ENCODE results near the gene RAB1A. TPM values are rescaled to one million over a fixed set of nuclear protein-coding genes. Genes with fewer than 3 reads are reported as not detected.

RAB1A gene
- total RNA-seq, 2 donors from 2014 or later = 187 to 212 TPM

DNA sequence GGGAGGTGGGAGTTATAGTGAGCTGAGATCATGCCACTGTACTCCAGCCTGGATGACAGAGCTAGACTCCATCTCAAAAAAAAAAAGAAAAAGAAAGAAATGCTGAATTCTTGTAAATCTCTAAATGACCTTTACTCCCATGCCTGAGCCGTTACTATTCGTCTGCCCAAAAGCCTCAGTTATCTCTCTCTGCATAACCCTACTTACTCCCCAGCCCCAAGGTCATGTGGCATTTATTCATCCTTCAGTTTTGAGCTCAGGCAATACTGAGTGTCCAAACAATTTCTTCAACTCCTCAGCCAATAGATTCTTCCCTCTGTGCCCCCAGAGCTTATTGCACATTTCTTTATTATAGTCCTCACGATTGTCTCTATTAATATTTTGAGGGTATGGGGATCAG lies 28.8 kb downstream of the RAB1A start:
- DNase-seq = no peak
- no peak overlapping the region for H3K27ac ChIP-seq
- no peaks in the 10 kb centered on the region for H3K27me3 ChIP-seq
- intact Hi-C loops (cut with DNase I) = no loop called here
- H3K4me3 ChIP-seq = no peak overlapping the region
- H3K9ac ChIP-seq (ENCODE audit: low read depth in 2 of 2, low read length in 2 of 2) = no peak overlapping the region
- H3K36me3 ChIP-seq = no peaks in the 10 kb centered on the region
- no peaks in the 10 kb centered on the region for H3K4me1 ChIP-seq
- H3K9me3 ChIP-seq = no peaks in the 10 kb centered on the region
- TF ChIP-seq CTCF (IDR thresholded peaks at IDR 0.05) = no peak

DNA sequence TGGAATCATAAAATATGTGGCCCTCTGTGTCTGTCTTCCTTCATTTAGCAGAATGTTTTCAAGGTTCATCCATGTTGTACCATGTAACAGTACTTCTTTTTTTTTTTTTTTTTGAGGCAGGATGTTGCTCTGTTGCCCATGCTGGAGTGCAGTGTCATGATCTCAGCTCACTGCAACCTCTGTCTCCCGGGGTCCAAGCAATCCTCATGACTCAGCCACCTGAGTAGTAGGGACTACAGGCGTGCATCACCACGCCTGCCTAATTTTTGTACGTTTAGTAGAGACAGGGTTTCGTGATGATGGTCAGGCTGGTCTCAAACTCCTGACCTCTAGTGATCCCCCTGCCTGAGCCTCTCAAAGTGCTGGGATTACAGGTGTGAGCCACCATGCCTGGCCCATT lies 31.2 kb downstream of the RAB1A start:
- intact Hi-C loops (cut with DNase I) = no loop called here
- Histone ChIP-seq H3K9me3 (no peaks in the 10 kb centered on the region), H3K27ac (no peak overlapping the region), H3K27me3 (no peaks in the 10 kb centered on the region), H3K36me3 (no peaks in the 10 kb centered on the region), H3K9ac (ENCODE audit: low read depth in 2 of 2, low read length in 2 of 2) (no peak overlapping the region), H3K4me1 (no peaks in the 10 kb centered on the region), H3K4me3 (no peak overlapping the region)
- no peak for TF ChIP-seq CTCF (IDR thresholded peaks at IDR 0.05)
- DNase-seq = no peak

GRCh38 chr2:65097844-65098243 lies 32.1 kb downstream of the RAB1A start:
- intact Hi-C loops (cut with DNase I) = no loop called here
- H3K9me3 ChIP-seq = no peaks in the 10 kb centered on the region
- H3K36me3 ChIP-seq = no peaks in the 10 kb centered on the region
- H3K27me3 ChIP-seq = no peaks in the 10 kb centered on the region
- H3K9ac ChIP-seq (ENCODE audit: low read depth in 2 of 2, low read length in 2 of 2) = no peak overlapping the region
- H3K4me1 ChIP-seq = no peaks in the 10 kb centered on the region
- no peak overlapping the region for H3K27ac ChIP-seq
- no peak overlapping the region for H3K4me3 ChIP-seq
- no peak for DNase-seq
- TF ChIP-seq CTCF (IDR thresholded peaks at IDR 0.05) = no peak

DNA sequence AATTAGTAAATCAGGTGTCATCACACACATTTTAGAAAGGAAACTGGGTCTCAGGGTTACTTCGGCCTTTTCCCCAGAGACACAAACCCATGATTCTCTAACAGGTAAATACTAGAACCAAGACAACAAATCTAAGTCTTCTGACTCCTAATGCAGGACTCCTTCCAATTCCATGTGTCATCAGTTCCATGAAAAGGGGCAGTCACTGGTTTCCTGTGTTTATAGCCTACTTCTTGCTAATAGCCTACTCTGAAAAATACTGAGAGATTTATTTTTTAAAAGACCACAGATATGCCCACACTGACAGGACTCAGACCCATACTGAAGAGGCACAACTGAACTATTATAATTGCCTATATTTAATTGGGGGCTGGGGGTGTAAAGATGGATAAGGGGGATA lies 33.0 kb downstream of the RAB1A start:
- no peak for DNase-seq
- Histone ChIP-seq H3K9me3 (no peaks in the 10 kb centered on the region), H3K27me3 (no peaks in the 10 kb centered on the region), H3K36me3 (no peaks in the 10 kb centered on the region), H3K27ac (no peak overlapping the region), H3K9ac (ENCODE audit: low read depth in 2 of 2, low read length in 2 of 2) (no peak overlapping the region), H3K4me3 (no peak overlapping the region), H3K4me1 (no peaks in the 10 kb centered on the region)
- no peak for TF ChIP-seq CTCF (IDR thresholded peaks at IDR 0.05)
- intact Hi-C loops (cut with DNase I) = no loop called here

- Histone ChIP-seq H3K9me3 (no peaks in the 10 kb centered on the region), H3K27me3 (no peaks in the 10 kb centered on the region), H3K4me1 (no peaks in the 10 kb centered on the region), H3K4me3 (no peak overlapping the region), H3K36me3 (no peaks in the 10 kb centered on the region), H3K27ac (no peak overlapping the region), H3K9ac (ENCODE audit: low read depth in 2 of 2, low read length in 2 of 2) (no peak overlapping the region)
- no peak for DNase-seq
- intact Hi-C loops (cut with DNase I) = no loop called here
- TF ChIP-seq CTCF (IDR thresholded peaks at IDR 0.05) = no peak
Observed at GRCh38 chr2:65093211-65093610, 36.7 kb downstream of the RAB1A start.

DNA sequence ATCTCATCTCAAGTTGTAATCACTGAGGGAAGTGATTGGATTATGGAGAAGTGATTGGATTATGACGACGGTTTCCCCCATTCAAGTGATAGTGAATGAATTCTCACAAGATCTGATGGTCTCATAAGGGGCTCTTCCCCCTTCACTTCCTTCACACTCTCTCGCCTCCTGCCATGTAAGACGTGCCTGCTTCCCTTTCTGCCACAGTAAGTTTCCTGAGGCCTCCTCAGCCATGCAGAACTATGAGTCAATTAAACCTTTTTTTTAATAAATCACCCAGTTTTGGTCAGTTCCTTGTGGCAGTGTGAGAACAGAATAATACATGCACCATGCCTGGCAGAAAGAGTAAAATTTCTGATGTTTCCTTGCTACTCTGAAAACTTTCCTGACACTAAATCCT lies 37.1 kb downstream of the RAB1A start:
- no peak for DNase-seq
- no peak for TF ChIP-seq CTCF (IDR thresholded peaks at IDR 0.05)
- intact Hi-C loops (cut with DNase I) = no loop called here
- Histone ChIP-seq H3K4me3 (no peak overlapping the region), H3K9ac (ENCODE audit: low read depth in 2 of 2, low read length in 2 of 2) (no peak overlapping the region), H3K9me3 (no peaks in the 10 kb centered on the region), H3K36me3 (no peaks in the 10 kb centered on the region), H3K27ac (no peak overlapping the region), H3K27me3 (no peaks in the 10 kb centered on the region), H3K4me1 (no peaks in the 10 kb centered on the region)
